Measurements from ENCODE around the gene PRR5. TPM values are rescaled to one million over a fixed set of nuclear protein-coding genes. Genes with fewer than 3 reads are reported as not detected.

Gene PRR5
- polyA plus RNA-seq, 1 of the 3 experiments (the other 2 are of a cell fraction), result 1.3 TPM

DNA sequence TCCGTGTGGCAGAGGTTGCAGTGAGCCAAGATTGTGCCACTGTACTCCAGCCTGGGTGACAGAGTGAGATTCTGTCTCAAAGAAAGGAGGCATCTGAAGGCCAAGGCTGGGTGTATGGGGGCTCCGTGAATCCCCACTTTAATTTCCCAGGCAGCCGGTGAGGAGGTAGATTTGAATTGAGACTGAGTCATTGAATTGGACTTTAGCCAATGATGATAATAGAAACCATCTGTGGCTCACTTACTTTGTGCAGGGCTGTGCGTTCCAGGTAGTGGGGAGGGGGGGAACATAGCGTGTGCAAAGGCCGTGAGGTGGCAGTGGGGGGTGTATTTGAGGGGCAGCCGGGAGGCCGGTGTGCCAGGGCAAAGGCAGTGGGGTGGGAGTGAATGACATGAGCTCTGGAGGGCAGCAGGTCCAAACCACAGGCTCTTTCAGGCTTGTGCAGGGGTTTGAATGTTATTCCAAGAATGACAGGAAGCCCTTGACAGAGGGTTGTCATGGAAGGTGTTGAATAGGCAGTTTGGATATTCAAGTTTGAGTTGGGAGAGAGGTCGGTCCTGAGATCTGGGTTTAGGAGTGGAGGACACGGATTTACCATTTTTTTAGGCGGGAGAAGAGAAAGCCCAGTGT, 56.5 kb downstream of the PRR5 start:
- 31% methylated on average over 11 of the region's 11 CpGs for WGBS (ENCODE audit: low lambda C conversion rate)
- no peaks in the 10 kb centered on the region for H3K27me3 ChIP-seq (ENCODE audit: insufficient read depth)
- no peaks in the 10 kb centered on the region for H3K36me3 ChIP-seq (replicated peaks in 1 of 2; ENCODE audit: control insufficient read depth in 1 of 2, insufficient read depth in 2 of 2, low read length in 1 of 2)
- no peak overlapping the region; the same call in 1 of the 2 replicates for H3K4me2 ChIP-seq
- no peak overlapping the region for H3K9ac ChIP-seq
- H3F3A ChIP-seq (replicated peaks; ENCODE audit: insufficient read depth), result no peaks in the 10 kb centered on the region
- no peaks in the 10 kb centered on the region for H3K9me2 ChIP-seq
- H2AFZ ChIP-seq (ENCODE audit: low read depth), result no peak overlapping the region
- ChIA-PET CTCF (interaction anchor here (1.7 kb wide), 1 partner anchor 60 kb away, joined by 3 read pairs; no protein-coding TSS in a partner anchor), POLR2A (interaction anchor here (0.6 kb wide), 1 partner anchor 729 kb away, joined by 3 read pairs; no protein-coding TSS in a partner anchor)
- H3K4me3 ChIP-seq (ENCODE audit: low read depth in 2 of 2, low read length in 1 of 2), result no peak overlapping the region
- peaks cover 2 to 4% of the 10 kb centered on the region in 2 experiments; a peak in 1 of 4 replicates for H3K4me1 ChIP-seq (ENCODE audit: control insufficient read depth in 1 of 2, insufficient read depth in 2 of 2, low read depth in 1 of 2, low read length in 1 of 2)
- H3K27ac ChIP-seq (ENCODE audit: low read depth in 2 of 2, low read length in 1 of 2), result no peak overlapping the region
- H4K20me1 ChIP-seq (ENCODE audit: insufficient read depth), result no peaks in the 10 kb centered on the region
- no peaks in the 10 kb centered on the region for H3K79me2 ChIP-seq (ENCODE audit: insufficient read depth)
- peak; percentile 82 for DNase-seq
- H3K9me3 ChIP-seq, result no peaks in the 10 kb centered on the region
- no peak for TF ChIP-seq MEF2A (IDR thresholded peaks at IDR 0.05; ENCODE audit: borderline replicate concordance, low read depth)
- TF ChIP-seq, protein P1, sequence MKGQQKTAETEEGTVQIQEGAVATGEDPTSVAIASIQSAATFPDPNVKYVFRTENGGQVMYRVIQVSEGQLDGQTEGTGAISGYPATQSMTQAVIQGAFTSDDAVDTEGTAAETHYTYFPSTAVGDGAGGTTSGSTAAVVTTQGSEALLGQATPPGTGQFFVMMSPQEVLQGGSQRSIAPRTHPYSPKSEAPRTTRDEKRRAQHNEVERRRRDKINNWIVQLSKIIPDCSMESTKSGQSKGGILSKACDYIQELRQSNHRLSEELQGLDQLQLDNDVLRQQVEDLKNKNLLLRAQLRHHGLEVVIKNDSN (IDR thresholded peaks at IDR 0.05; ENCODE audit: borderline replicate concordance, low read depth), result no peak
- TF ChIP-seq, protein P2, sequence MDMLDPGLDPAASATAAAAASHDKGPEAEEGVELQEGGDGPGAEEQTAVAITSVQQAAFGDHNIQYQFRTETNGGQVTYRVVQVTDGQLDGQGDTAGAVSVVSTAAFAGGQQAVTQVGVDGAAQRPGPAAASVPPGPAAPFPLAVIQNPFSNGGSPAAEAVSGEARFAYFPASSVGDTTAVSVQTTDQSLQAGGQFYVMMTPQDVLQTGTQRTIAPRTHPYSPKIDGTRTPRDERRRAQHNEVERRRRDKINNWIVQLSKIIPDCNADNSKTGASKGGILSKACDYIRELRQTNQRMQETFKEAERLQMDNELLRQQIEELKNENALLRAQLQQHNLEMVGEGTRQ (IDR thresholded peaks at IDR 0.05; ENCODE audit: borderline replicate concordance, low read depth, low read length), result no peak
- no peak for TF ChIP-seq YY1 (IDR thresholded peaks at IDR 0.05; ENCODE audit: low read depth)
- TF ChIP-seq CHD2 (IDR thresholded peaks at IDR 0.05; ENCODE audit: low read length, partially characterized antibody), result peak; percentile 12
- TF ChIP-seq, protein P3, sequence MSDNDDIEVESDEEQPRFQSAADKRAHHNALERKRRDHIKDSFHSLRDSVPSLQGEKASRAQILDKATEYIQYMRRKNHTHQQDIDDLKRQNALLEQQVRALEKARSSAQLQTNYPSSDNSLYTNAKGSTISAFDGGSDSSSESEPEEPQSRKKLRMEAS (IDR thresholded peaks at IDR 0.05; ENCODE audit: low read depth), result no peak
- TF ChIP-seq POLR2AphosphoS5 (IDR thresholded peaks at IDR 0.05; ENCODE audit: low read depth, low read length), result no peak
- no peak for TF ChIP-seq TEAD4 (IDR thresholded peaks at IDR 0.05; ENCODE audit: borderline replicate concordance, insufficient read depth)
- TF ChIP-seq SMC3 (IDR thresholded peaks at IDR 0.05; ENCODE audit: low read depth, low read length), result no peak
- TF ChIP-seq RCOR1 (IDR thresholded peaks at IDR 0.05; ENCODE audit: low read length), result 0 out of 2 replicates have a peak, but pooled peaks have one; percentile 38
- peak; percentile 86 for TF ChIP-seq NFIC (IDR thresholded peaks at IDR 0.05; ENCODE audit: borderline replicate concordance)
- no peak for TF ChIP-seq RFX5 (IDR thresholded peaks at IDR 0.05; ENCODE audit: low read length)
- TF ChIP-seq TCF12 (IDR thresholded peaks at IDR 0.05), result peak; percentile 94
- peak; percentile 44; the same call in 1 of the 2 replicates for TF ChIP-seq FOSL2 (IDR thresholded peaks at IDR 0.05; ENCODE audit: borderline replicate concordance, low read depth)
- TF ChIP-seq FOXM1 (IDR thresholded peaks at IDR 0.05; ENCODE audit: low read depth), result no peak
- TF ChIP-seq, protein P4, sequence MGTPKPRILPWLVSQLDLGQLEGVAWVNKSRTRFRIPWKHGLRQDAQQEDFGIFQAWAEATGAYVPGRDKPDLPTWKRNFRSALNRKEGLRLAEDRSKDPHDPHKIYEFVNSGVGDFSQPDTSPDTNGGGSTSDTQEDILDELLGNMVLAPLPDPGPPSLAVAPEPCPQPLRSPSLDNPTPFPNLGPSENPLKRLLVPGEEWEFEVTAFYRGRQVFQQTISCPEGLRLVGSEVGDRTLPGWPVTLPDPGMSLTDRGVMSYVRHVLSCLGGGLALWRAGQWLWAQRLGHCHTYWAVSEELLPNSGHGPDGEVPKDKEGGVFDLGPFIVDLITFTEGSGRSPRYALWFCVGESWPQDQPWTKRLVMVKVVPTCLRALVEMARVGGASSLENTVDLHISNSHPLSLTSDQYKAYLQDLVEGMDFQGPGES (IDR thresholded peaks at IDR 0.05; ENCODE audit: low read depth, low read length), result no peak
- no peak for TF ChIP-seq GABPA (IDR thresholded peaks at IDR 0.05; ENCODE audit: low read depth)
- TF ChIP-seq, protein P5, sequence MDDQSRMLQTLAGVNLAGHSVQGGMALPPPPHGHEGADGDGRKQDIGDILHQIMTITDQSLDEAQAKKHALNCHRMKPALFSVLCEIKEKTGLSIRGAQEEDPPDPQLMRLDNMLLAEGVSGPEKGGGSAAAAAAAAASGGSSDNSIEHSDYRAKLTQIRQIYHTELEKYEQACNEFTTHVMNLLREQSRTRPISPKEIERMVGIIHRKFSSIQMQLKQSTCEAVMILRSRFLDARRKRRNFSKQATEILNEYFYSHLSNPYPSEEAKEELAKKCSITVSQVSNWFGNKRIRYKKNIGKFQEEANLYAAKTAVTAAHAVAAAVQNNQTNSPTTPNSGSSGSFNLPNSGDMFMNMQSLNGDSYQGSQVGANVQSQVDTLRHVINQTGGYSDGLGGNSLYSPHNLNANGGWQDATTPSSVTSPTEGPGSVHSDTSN (IDR thresholded peaks at IDR 0.05), result no peak
- no peak for TF ChIP-seq TAF1 (IDR thresholded peaks at IDR 0.05; ENCODE audit: borderline replicate concordance, low read depth, low read length)
- no peak for TF ChIP-seq NRF1 (IDR thresholded peaks at IDR 0.05; ENCODE audit: low read depth, low read length)
- TF ChIP-seq JUND (IDR thresholded peaks at IDR 0.05), result peak; percentile 54; the same call in 1 of the 2 replicates
- no peak for TF ChIP-seq RAD21 (IDR thresholded peaks at IDR 0.05; ENCODE audit: low read length)
- TF ChIP-seq ELF1 (IDR thresholded peaks at IDR 0.05), result no peak
- TF ChIP-seq, protein P6, sequence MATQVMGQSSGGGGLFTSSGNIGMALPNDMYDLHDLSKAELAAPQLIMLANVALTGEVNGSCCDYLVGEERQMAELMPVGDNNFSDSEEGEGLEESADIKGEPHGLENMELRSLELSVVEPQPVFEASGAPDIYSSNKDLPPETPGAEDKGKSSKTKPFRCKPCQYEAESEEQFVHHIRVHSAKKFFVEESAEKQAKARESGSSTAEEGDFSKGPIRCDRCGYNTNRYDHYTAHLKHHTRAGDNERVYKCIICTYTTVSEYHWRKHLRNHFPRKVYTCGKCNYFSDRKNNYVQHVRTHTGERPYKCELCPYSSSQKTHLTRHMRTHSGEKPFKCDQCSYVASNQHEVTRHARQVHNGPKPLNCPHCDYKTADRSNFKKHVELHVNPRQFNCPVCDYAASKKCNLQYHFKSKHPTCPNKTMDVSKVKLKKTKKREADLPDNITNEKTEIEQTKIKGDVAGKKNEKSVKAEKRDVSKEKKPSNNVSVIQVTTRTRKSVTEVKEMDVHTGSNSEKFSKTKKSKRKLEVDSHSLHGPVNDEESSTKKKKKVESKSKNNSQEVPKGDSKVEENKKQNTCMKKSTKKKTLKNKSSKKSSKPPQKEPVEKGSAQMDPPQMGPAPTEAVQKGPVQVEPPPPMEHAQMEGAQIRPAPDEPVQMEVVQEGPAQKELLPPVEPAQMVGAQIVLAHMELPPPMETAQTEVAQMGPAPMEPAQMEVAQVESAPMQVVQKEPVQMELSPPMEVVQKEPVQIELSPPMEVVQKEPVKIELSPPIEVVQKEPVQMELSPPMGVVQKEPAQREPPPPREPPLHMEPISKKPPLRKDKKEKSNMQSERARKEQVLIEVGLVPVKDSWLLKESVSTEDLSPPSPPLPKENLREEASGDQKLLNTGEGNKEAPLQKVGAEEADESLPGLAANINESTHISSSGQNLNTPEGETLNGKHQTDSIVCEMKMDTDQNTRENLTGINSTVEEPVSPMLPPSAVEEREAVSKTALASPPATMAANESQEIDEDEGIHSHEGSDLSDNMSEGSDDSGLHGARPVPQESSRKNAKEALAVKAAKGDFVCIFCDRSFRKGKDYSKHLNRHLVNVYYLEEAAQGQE (IDR thresholded peaks at IDR 0.05; ENCODE audit: low read depth, low read length), result no peak
- no peak for TF ChIP-seq GATA2 (CRISPR knock-in tag; IDR thresholded peaks at IDR 0.05)
- TF ChIP-seq RXRA (IDR thresholded peaks at IDR 0.05; ENCODE audit: borderline replicate concordance, low read depth), result no peak
- TF ChIP-seq FOXJ3 (CRISPR knock-in tag; IDR thresholded peaks at IDR 0.05), result no peak
- TF ChIP-seq EZH2phosphoT487 (IDR thresholded peaks at IDR 0.05; ENCODE audit: borderline replicate concordance, low read depth), result no peak
